ENCODE data around the gene GNG13.
"Not testable (repeated sequence)": the region's sequence is repeated elsewhere in the genome, so short reads cannot be mapped to it uniquely, and the experiment has no call there.

The GNG13 gene

DNA sequence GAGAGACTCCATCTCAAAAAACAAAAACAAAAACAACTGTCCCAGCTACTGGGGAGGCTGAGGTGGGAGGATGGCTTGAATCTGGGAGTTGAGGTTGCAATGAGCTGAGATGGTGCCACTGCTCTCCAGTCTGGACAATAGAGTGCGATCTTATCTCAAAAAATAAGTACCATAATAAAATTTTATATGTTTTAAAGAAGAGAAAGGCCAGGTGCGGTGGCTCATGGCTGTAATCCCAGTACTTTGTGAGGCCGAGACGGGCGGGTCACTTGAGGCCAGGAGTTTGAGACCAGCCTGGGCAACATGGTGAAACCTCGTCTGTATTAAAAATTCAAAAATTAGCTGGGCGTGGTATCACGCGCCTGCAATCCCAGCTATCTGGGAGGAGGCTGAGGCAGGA is 23.7 kb downstream of the GNG13 start:
- DNase-seq (ENCODE audit: low read depth): no peak

DNA sequence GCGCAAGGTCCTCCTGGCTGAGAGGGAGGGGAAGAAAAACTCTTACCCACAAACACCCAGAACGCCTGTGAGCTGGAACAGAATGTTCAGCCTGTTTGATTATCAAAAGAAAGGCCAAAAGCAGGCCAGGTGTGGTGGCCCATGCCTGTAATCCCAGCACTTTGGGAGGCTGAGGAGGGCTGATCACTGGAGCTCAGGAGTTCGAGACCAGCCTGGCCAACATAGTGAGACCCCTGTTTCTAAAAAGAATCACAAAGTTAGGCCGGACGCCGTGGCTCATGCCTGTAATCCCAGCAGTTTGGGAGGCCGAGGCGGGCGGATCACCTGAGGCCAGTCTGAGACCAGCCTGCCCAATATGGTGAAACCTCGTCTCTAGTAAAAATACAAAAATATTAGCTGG is 24.2 kb downstream of the GNG13 start:
- not testable (repeated sequence) for DNase-seq (ENCODE audit: low read depth)

DNA sequence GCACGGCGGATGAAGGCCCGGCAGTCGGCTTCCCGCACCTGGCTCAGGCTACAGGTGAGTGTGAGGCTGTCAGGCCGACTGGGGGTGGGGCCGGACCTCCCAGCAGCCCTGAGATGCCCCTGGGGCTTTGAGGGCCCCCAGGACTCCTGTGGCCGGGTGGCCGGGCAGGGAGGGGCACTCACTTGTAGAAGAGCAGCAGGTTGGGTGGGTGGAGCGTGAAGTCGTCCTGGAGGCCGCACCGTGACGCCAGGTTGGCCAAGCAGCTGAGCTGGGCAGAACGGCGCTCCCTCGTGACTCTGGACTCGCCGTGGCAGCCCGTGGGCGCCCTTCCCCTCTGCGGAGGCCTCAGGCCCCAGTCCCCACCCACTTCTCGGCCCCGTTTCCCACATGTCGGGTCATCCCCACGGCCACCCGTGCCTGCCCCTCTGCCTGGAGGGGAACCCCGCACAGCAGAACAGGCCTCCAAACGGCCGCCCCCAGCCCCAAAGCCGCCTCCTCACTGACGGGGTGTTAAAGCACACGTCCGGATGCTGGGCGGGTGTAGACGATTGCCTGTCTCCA is 25.2 kb downstream of the GNG13 start:
- DNase-seq (ENCODE audit: low read depth): no peak

DNA sequence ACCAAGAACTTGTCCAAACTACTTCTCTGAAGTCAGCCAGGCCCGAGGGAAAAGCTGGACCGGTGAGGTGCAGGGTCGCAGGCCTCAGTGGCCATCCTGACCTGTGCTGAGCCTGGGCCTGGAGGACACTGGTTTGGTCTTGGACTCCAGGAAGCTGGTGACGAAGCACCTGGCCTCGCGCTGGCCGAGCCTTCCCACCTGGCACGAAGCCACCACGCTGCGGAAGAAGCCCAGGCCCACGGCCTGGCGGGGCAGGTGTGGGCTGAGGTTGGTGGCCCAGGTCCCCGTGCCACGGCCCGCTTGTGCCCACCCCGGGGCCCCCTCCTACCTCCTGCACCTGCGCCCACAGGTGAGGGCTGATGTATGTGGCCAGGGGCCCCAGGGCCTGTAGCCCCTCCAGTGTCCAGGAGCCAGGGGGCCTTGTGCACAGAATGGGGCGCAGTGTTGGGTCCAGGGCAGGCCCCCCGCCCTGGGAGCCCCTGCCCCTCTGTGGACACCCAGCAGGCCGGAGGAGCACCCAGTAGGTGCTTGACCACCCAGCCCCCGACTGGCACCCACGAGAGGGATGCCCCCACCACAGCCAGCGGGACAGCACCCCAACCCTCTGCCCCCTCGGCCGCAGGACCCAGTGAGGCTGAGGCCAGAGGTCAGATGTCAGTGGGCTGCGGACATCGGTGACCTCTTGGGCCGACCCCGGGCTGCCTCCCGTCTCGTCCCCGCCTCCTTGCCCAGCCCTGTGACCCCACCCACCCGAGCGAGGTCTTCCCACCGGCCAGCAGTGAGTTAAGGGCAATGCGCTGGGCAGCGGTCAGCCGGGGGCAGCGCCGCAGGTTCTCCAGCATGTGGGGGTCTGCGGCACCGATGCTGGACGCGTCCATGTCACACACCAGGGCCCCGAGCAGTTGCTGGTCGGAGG is 26.2 kb downstream of the GNG13 start:
- DNase-seq (ENCODE audit: low read depth): no peak

DNA sequence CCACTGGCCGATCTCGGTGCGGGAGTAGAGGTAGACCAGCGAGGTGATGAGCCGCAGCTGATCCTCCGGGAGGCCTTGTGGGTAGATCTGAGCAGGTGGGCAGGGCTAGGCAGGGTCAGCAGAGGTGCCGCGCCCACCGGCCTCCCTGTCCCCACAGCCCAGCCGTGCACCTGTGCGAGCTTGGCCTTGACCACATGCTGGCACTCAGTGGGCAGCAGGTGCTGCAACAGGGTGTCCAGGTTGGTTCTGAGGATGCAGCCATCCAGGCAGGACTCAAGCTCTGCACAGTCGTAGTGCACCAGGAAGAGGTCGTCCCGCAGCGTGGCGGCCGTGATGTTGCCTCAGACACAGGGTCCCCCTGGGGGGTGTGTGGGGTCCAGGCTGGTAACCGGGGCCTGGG is 27.6 kb downstream of the GNG13 start:
- no peak for DNase-seq (ENCODE audit: low read depth)

DNA sequence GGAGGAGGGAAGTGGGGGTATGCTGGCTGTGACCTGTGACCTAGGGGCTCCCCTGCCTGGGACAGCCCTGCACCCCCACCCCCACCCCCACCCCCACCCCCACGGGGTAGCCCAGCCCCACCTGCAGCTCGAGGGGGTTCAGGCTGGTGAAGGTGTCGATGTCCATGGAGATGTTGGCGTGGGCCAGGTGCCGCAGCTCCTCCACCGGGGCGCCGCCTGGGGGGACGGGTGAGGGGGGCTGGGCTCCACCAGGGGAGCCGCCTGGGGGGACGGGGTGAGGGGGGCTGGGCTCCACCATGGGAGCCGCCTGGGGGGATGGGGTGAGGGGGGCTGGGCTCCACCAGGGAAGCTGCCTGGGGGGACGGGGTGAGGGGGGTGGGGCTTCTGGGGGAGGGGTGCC is 30.1 kb downstream of the GNG13 start:
- no peak for DNase-seq (ENCODE audit: low read depth)

DNA sequence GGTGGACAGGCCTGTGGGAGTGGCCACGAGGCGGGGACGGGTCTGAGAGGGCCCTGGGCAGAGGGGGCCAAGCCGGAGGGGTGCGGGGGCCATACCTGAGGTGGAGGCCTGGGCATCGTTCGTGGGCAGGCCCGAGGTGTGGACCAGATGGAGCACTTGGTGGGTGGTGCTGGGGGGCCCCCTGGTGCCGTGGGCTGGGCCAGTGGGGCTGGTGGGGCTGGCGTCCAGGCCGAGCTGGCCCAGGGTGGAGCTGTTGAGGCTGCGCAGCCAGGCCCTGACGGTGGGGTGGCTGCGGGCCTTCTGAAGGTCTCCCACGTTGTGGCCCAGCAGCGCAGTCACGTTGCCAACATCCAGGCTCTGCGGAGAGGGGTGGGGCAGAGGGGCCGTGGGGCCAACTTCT is 30.6 kb downstream of the GNG13 start:
- DNase-seq (ENCODE audit: low read depth): no peak

DNA sequence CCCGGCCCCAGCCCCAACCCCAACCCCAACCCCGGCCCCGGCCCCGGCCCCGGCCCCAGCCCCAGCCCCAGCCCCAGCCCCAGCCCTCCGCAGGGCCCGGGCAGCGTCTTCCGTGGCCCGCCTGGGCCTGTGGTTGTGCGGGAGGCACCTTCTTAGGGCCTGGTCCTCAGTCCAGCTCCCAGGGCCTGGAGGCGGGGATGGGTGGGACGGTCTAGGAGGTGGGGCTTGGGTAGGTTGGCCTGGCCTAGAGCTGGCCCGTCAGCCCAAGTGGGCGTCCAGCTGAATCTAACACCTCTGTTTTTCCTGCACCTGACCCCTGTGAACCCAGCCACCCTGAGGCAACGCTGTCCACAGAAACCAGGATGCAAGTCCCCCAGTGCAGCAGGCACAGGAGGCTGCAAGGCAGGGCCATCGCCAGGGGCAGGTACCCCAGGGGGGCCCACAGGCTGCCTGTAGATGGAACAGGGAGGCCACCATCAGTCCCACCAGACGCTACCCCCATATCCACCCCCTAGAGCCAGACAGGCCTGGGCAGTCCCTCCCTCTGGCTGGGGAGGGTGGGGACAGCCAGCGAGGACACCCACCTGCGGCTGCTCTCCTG is 31.2 kb downstream of the GNG13 start:
- no peak for DNase-seq (ENCODE audit: low read depth)

DNA sequence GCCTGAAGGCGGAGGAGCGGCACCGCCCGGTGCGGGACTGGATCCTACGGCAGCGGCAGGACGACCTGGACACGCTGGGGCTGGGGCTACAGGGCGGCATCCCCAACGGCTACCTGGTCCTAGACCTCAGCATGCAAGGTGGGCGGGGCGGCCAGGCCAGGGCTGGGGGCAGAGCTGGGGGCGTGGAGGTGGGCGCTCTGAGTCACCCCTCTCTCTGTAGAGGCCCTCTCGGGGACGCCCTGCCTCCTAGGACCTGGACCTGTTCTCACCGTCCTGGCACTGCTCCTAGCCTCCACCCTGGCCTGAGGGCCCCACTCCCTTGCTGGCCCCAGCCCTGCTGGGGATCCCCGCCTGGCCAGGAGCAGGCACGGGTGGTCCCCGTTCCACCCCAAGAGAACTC is 32.1 kb downstream of the GNG13 start:
- no peak for DNase-seq (ENCODE audit: low read depth)

DNA sequence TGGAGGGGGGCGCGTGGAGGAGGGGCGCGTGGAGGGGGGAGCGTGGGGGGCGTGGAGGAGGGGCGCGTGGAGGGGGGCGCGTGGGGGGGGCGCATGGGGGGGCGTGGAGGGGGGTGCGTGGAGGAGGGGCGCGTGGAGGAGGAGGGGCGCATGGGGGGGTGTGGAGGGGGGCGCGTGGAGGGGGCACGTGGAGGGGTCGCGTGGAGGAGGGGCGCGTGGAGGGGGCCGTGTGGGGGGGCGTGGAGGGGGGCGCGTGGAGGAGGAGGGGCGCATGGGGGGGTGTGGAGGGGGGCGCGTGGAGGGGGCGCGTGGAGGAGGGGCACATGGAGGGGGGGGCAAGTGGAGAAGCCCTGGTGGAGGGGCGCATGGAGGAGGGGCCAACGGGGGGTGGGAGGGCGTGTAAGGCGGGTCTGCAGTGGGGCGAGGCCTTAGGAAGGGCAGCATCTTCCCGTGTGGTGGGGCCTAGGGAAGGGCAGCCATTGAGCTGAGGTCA is 32.7 kb downstream of the GNG13 start:
- DNase-seq (ENCODE audit: low read depth): no peak

DNA sequence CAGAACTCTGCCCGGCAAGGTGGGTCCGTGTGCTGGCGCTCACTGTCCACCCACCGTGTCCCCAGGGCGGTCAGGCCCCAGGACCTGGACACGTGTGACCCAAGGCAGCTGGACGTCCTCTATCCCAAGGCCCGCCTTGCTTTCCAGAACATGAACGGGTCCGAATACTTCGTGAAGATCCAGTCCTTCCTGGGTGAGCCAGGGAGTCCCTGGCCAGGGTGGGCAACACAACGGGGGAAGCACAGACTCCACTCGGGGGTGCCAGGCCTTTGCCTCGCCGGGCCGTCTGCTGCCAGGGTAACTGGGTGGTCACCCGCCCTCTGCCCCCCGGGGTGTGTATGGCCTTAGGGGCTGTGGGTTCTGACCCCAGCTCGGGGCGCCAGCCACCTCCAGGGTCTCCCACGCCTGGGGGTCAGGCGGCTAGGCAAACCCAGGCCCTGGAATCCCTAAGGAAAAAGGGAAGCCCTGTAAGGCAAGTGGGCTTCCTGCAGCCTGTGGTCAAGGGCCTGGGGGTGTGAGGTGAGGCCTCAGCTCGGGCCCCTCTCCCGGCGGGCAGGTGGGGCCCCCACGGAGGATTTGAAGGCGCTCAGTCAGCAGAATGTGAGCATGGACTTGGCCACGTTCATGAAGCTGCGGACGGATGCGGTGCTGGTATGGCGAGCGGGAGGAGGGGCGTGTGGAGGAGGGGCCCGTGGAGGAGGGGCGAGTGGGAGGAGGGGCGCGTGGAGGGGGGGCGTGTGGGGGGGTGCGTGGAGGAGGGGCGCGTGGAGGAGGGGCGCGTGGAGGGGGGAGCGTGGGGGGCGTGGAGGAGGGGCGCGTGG is 33.5 kb downstream of the GNG13 start:
- DNase-seq (ENCODE audit: low read depth): no peak

DNA sequence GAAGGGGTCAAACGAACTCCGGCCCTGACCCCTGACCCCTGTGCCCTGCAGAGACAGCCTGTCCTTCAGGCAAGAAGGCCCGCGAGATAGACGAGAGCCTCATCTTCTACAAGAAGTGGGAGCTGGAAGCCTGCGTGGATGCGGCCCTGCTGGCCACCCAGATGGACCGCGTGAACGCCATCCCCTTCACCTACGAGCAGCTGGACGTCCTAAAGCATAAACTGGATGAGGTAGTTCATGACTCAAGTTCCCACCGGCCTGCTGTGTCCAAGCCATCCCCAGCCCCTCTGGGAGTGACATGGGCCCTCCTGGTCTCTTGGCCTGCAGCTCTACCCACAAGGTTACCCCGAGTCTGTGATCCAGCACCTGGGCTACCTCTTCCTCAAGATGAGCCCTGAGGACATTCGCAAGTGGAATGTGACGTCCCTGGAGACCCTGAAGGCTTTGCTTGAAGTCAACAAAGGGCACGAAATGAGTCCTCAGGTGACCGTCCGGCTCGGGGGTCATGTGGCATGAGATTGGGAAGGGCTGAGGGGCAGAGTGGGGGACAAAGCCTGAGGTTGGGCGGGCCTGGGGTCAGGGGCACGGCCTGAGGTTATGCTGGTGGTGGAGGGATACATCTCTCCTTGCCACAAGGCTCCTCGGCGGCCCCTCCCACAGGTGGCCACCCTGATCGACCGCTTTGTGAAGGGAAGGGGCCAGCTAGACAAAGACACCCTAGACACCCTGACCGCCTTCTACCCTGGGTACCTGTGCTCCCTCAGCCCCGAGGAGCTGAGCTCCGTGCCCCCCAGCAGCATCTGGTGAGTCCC is 34.3 kb downstream of the GNG13 start:
- DNase-seq (ENCODE audit: low read depth): no peak

DNA sequence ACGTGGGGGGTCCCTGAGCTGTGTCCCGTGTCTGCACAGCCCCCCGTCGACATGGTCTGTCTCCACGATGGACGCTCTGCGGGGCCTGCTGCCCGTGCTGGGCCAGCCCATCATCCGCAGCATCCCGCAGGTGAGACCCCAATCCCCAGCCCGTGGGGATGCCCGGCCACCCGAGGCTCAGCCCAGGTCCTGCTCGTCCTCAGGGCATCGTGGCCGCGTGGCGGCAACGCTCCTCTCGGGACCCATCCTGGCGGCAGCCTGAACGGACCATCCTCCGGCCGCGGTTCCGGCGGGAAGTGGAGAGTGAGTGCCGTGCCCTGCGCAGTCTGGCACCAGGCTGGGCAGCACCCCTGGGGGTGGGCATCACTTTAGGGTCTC is 35.1 kb downstream of the GNG13 start:
- DNase-seq (ENCODE audit: low read depth): no peak

DNA sequence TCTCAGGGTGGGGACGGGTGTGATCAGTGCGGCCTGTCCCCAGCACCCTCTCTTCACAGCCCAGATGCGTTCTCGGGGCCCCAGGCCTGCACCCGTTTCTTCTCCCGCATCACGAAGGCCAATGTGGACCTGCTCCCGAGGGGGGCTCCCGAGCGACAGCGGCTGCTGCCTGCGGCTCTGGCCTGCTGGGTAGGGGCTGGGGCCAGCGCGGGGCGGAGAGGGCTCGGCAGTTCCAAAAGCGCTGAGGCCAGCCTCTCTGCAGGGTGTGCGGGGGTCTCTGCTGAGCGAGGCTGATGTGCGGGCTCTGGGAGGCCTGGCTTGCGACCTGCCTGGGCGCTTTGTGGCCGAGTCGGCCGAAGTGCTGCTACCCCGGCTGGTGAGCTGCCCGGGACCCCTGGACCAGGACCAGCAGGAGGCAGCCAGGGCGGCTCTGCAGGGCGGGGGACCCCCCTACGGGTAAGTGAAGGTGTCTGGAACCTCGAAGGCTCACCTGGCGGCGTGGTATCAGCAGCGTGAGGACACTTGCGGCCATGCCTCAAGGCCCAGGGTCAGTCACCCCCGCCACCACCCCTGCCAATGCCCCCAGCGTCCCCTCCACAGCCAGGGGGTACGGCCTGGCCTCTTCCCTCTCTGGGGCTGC is 35.6 kb downstream of the GNG13 start:
- no peak for DNase-seq (ENCODE audit: low read depth)

DNA sequence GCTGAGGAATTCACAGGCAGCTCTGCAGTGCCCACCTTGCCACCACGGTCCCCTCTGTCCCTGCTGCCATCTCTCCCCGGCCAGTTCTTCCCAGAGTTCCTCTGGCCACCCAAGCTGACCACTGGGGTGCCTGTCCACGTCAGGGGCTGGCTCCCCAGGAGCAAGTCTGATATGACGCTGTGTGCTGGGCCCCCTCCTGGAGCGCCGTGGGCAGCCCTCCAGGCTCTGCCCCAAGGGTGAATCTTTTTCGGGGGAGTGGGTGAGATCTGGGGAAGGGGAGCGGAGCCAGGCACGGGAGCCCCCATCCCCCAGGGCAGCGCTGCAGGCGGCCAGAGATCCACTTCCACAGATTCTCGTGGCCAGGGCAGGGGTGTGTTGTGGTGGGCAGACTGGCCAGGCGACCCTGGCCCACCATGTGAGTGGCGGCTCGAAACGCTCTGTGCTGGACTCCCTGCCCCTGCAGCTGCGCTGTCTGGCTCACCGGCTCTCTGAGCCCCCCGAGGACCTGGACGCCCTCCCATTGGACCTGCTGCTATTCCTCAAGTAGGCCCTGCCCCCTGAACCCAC is 36.3 kb downstream of the GNG13 start:
- DNase-seq (ENCODE audit: low read depth): no peak

DNA sequence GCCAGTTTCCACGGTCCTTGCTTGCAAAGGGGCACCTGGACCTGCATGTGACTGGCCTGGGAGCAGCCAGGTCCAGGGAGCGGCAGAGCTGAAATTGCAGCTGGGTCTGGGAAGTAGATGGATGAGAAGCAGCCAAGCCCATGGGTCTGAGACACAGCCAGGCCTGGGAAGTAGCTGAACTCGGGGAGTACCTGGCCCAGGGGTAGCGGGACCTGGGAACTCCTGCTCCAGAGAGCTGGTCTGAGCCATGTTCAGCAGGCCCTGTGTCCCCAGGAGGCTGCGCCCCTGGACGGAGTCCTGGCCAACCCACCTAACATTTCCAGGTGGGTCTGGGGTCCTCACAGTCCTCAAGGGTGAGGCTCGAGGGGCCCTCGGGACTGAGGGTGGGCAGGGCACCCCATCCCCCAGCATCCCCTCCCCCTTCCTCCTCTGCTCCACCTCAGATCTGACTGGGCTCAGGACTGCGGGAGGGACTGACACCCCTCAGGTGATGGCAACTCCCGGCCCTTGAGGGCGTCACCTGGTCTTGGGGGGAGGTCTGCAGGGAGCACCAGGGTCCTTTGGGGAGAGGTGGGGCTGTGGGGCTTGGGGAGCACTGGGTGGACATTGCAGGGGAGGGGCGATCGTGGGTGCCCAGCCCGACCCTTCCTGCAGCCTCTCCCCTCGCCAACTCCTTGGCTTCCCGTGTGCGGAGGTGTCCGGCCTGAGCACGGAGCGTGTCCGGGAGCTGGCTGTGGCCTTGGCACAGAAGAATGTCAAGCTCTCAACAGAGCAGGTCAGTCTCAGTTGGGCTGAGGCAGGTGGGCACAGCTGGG is 37.0 kb downstream of the GNG13 start:
- no peak for DNase-seq (ENCODE audit: low read depth)

DNA sequence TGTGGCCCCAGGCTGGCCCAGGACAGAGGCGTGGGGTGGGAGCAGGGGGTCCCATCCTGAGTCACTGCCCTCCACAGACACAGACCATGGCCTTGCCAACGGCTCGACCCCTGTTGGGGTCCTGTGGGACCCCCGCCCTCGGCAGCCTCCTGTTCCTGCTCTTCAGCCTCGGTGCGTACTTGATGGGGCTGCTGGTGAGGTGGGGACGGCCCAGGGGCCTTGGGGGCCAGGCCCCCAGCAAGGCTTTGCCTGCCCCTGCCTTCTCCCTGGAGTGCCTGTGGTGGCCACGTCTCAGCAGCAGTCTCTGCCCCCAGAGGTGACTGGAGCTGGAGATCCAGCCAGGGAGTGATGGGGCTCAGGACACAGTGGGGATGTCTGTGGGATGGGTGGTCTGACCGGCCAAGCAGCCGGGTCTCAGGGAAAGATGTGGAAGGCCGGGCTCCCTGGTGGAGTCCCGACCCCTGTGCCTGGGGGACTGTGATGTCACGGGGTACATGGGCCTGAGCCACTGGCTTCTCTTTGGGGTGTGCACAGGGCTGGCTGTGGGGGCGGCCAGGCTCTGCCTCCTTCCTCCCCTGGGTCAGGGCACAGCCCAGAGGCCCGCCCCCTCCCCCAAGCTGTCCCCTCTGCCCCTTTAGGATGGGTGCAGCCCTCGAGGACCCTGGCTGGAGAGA is 37.8 kb downstream of the GNG13 start:
- DNase-seq (ENCODE audit: low read depth): no peak

DNA sequence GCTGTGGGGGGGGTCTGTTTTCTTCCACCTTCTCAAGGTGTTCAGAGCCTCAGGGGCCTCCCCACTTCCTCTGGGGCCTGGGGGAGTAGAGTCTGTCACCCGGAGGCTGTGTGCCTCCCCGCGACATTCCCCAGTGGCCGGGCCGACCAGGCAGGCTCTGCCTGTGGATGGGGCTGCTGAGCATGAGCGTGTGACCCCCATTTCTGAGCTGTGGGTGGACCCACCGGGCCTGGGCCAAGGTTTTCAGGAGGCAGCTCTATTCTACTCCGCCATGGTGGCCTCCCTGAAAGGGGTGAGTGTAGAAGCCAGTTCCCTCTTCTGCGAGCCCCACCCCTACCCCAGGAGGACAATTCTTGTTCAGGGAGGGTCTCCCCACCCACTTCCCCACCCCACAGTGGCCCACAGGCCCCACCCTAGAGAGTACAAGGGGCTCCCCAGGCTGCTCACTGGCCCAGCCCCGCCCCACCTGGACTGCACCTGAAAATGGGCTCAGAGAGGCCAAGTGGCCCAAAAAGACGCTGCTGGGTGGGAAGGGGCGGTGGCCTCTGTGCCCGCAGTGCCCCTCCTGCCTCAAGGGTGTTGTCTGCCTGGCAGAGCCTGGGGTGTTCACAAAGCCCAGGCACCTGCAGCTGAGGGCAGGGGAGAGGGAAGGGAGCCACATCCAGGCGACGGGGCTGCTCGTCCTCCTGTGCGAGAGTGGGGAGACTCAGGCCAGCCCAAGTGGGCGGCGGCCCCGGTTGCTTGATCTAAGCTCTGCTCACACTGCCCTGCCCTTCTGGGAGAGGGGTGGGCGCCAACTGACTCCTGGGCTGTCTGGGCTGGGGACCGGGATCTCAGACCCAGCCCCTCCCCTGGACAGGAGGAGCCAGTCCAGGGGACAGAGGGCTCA is 38.7 kb downstream of the GNG13 start:
- no peak for DNase-seq (ENCODE audit: low read depth)

Measured in activated T-cell treated with anti-CD3 and anti-CD28 coated beads for 1 hour (primary cell).